ENCODE measurements around the gene CLDN7. TPM values are rescaled to one million over a fixed set of nuclear protein-coding genes. Genes with fewer than 3 reads are reported as not detected.
"Not testable (repeated sequence)": the region's sequence is repeated elsewhere in the genome, so short reads cannot be mapped to it uniquely, and the experiment has no call there.

The CLDN7 gene
- total RNA-seq, 4 donors from 2014 or later = 571 to 1,162 (median 940) TPM

- no peak overlapping the region for H3K27ac ChIP-seq
- peaks cover 14 to 35% (median 31%) of the 10 kb centered on the region in 4 donors for H3K4me1 ChIP-seq
- H3K4me3 ChIP-seq = no peak overlapping the region
- no peaks in the 10 kb centered on the region for H3K9me3 ChIP-seq
- TF ChIP-seq POLR2A (IDR thresholded peaks at IDR 0.05) (no peak), POLR2AphosphoS5 (IDR thresholded peaks at IDR 0.05) (no peak), EP300 (IDR thresholded peaks at IDR 0.05; ENCODE audit: low read depth) (no peak)
- H3K27me3 ChIP-seq = no peaks in the 10 kb centered on the region
- peaks cover 0 to 27% (median 13%) of the 10 kb centered on the region in 4 donors for H3K36me3 ChIP-seq
- no peak for DNase-seq
- intact Hi-C loops (cut with DNase I; ENCODE audit: low total_unique reads) (no loop called here), in situ Hi-C loops (cut with MboI; ENCODE audit: low pct_ligation_motif_present in 1 of 4, low pct_unique_long_range_greater_than_20kb in 1 of 4, low sequenced_read_pairs in 3 of 4) (loop anchor here in 1 of 4 donors (25.0 kb wide), 1 partner anchor 891 kb away; no protein-coding TSS in a partner anchor)
- 82 to 92% methylated on average over 2 to 5 of the region's 5 CpGs for WGBS, 2 donors (ENCODE audit: low coverage in 1 of 2)
Observed at GRCh38 chr17:7246779-7247178, 15.5 kb downstream of the CLDN7 start.

- WGBS, 2 donors (ENCODE audit: low coverage in 1 of 2) = 80% methylated on average over 10 of the region's 10 CpGs; no CpG with 5 or more reads in 1 of the 2 donors
- peaks cover 0 to 35% (median 17%) of the 10 kb centered on the region in 4 donors for H3K36me3 ChIP-seq
- not testable (repeated sequence) for DNase-seq, H3K9me3 ChIP-seq, H3K27me3 ChIP-seq
- H3K27ac ChIP-seq = peak overlapping the region; percentile 91 to 99 (median 98)
- in situ Hi-C loops (cut with MboI; ENCODE audit: low pct_ligation_motif_present in 1 of 4, low pct_unique_long_range_greater_than_20kb in 1 of 4, low sequenced_read_pairs in 3 of 4) = loop anchor here in 1 of 4 donors (25.0 kb wide), 1 partner anchor 893 kb away; no protein-coding TSS in a partner anchor
- intact Hi-C loops (cut with DNase I; ENCODE audit: low total_unique reads) = loop anchor here (5.0 kb wide), 1 partner anchor 598 kb away; no protein-coding TSS in a partner anchor
- peaks cover 18 to 34% (median 29%) of the 10 kb centered on the region in 4 donors for H3K4me1 ChIP-seq
- H3K4me3 ChIP-seq = peak overlapping the region in 1 of 4 donors; percentile 95
Observed at GRCh38 chr17:7243838-7244237, 18.4 kb downstream of the CLDN7 start.

DNA sequence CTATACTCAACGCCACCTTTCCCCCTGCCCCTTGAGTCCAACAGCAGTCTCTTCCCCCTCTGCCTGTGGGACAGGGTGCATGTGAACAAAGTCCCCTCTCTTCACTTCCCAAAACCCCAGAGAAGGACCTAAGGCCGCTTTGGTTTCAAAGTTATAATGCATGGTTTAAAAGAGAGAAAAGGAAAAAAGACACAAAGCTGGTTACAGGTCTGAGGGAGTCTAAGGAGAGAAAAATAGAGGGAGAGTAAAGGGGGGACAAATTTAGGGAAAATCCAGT lies 18.9 kb downstream of the CLDN7 start:
- peak overlapping the region; percentile 91 to 99 (median 98) for H3K27ac ChIP-seq
- DNase-seq = no peak
- H3K4me1 ChIP-seq = peaks cover 18 to 30% (median 26%) of the 10 kb centered on the region in 4 donors
- no peaks in the 10 kb centered on the region for H3K9me3 ChIP-seq
- in situ Hi-C loops (cut with MboI; ENCODE audit: low pct_ligation_motif_present in 1 of 4, low pct_unique_long_range_greater_than_20kb in 1 of 4, low sequenced_read_pairs in 3 of 4) = loop anchor here in 1 of 4 donors (25.0 kb wide), 1 partner anchor 894 kb away; no protein-coding TSS in a partner anchor
- H3K4me3 ChIP-seq = peak overlapping the region; percentile 38 to 95 (median 72)
- 17 to 32% methylated on average over 2 of the region's 2 CpGs for WGBS, 2 donors (ENCODE audit: low coverage in 1 of 2)
- peaks cover 0 to 35% (median 17%) of the 10 kb centered on the region in 4 donors for H3K36me3 ChIP-seq
- TF ChIP-seq, protein P1, sequence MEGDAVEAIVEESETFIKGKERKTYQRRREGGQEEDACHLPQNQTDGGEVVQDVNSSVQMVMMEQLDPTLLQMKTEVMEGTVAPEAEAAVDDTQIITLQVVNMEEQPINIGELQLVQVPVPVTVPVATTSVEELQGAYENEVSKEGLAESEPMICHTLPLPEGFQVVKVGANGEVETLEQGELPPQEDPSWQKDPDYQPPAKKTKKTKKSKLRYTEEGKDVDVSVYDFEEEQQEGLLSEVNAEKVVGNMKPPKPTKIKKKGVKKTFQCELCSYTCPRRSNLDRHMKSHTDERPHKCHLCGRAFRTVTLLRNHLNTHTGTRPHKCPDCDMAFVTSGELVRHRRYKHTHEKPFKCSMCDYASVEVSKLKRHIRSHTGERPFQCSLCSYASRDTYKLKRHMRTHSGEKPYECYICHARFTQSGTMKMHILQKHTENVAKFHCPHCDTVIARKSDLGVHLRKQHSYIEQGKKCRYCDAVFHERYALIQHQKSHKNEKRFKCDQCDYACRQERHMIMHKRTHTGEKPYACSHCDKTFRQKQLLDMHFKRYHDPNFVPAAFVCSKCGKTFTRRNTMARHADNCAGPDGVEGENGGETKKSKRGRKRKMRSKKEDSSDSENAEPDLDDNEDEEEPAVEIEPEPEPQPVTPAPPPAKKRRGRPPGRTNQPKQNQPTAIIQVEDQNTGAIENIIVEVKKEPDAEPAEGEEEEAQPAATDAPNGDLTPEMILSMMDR (IDR thresholded peaks at IDR 0.05) = peak in 1 of 5 experiments; percentile 23
- TF ChIP-seq POLR2AphosphoS5 (IDR thresholded peaks at IDR 0.05) (no peak), EP300 (IDR thresholded peaks at IDR 0.05; ENCODE audit: low read depth) (no peak), POLR2A (IDR thresholded peaks at IDR 0.05) (no peak)
- H3K27me3 ChIP-seq = no peaks in the 10 kb centered on the region
- intact Hi-C loops (cut with DNase I; ENCODE audit: low total_unique reads) = loop anchor here (5.0 kb wide), 1 partner anchor 599 kb away; no protein-coding TSS in a partner anchor

DNA sequence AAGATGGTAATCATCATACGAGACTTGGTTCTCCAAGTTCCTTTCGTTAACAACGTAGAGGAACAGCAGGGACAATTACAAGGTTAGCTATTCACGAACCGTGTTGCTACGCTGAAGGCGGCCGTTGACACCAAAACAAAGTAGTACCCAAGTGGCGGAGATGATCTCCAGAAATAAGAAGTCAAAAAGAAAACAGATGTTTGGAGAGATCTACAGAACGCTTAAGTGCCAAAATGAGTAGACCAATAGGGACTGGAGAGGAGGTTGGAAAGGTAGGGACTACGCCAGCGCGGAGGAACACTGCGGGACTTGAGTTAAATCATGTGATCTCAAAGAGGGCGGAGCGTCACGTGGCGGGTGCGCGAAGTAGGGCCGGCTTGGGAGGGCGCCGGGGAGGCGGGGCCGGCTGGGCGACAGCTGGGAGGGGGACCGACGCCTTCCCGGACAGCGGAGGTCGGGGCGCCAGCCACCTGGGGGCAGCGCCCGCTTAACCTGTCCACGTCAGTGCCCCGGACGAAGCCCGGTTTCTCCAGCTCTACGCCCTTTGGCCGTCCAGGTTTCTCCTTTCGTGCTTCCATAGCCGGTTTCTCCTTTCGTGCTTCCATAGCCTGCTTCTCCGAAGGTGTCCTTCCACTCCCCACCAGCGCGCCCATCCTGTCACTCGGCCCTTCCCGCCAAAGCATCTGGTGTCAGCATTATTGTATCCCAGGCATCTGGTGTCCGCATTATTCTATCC lies 19.4 kb downstream of the CLDN7 start:
- peak; percentile 97 for DNase-seq
- TF ChIP-seq POLR2A (IDR thresholded peaks at IDR 0.05) (peak; percentile 79), EP300 (IDR thresholded peaks at IDR 0.05; ENCODE audit: low read depth) (peak; percentile 60), POLR2AphosphoS5 (IDR thresholded peaks at IDR 0.05) (peak; percentile 90 to 95 (median 91))
- TF ChIP-seq, protein P1 (IDR thresholded peaks at IDR 0.05) = peak in 2 of 5 experiments; percentile 4 to 39
- intact Hi-C loops (cut with DNase I; ENCODE audit: low total_unique reads) = loop anchor here (5.0 kb wide), 1 partner anchor 599 kb away; no protein-coding TSS in a partner anchor
- peaks cover 18 to 29% (median 26%) of the 10 kb centered on the region in 4 donors for H3K4me1 ChIP-seq
- H3K27me3 ChIP-seq = no peaks in the 10 kb centered on the region
- WGBS, 2 donors (ENCODE audit: low coverage in 1 of 2) = 0 to 1% methylated on average over 7 to 47 of the region's 49 CpGs
- H3K4me3 ChIP-seq = peak overlapping the region; percentile 38 to 95 (median 72)
- peak overlapping the region; percentile 91 to 99 (median 98) for H3K27ac ChIP-seq
- no peaks in the 10 kb centered on the region for H3K9me3 ChIP-seq
- H3K36me3 ChIP-seq = peaks cover 0 to 35% (median 17%) of the 10 kb centered on the region in 4 donors
- in situ Hi-C loops (cut with MboI; ENCODE audit: low pct_ligation_motif_present in 1 of 4, low pct_unique_long_range_greater_than_20kb in 1 of 4, low sequenced_read_pairs in 3 of 4) = loop anchor here in 1 of 4 donors (25.0 kb wide), 1 partner anchor 894 kb away; no protein-coding TSS in a partner anchor
